CD4-positive, alpha-beta T cell (primary cell): ENCODE data around the gene FXR1. TPM values are rescaled to one million over a fixed set of nuclear protein-coding genes. Genes with fewer than 3 reads are reported as not detected.

Experiments used
- ATAC-seq: fragments of 200-7000 bp; cut with Tn5 transposase; one replicate; pipeline ENCODE4 v1.10.0; 2022; ENCODE audit warnings: mild to moderate bottlenecking; ENCODE audit not compliant: poor library complexity
- CTCF ChIA-PET: fragments of 350-600 bp; sonication (Branson Sonifier 250); formaldehyde crosslinking; loops from one replicate; lab custom pipeline; 2021; ENCODE audit warnings: antibody characterized with exemption, inconsistent platforms; lab: Charles Lee
- POLR2A ChIA-PET: fragments of 350-600 bp; sonication (Branson Sonifier 250); formaldehyde crosslinking; loops from one replicate; lab custom pipeline; 2021; ENCODE audit warnings: antibody characterized with exemption, inconsistent platforms; lab: Charles Lee
- DNase-seq, 14 experiments: peaks; one replicate each; pipeline ENCODE4 v3.0.0-alpha.2; 2013 to 2020; ENCODE audit warnings: mixed read lengths in 2 of 14
- H3K27ac ChIP-seq, 2 donors: one replicate each; pipeline versions ENCODE4 v1.5.1 to v1.7.0; 2013; ENCODE audit warnings: low read length in 2 of 2, low read depth in 1 of 2, mild to moderate bottlenecking in 1 of 2
- H3K27me3 ChIP-seq, 2 experiments: 1 replicate in 1 of 2; 2 replicates in 1 of 2; pipeline versions ENCODE4 v1.6.1 to v1.7.0; 2013; ENCODE audit warnings: low read length in 2 of 2, control low read depth in 1 of 2, mild to moderate bottlenecking in 1 of 2, moderate library complexity in 1 of 2; ENCODE audit not compliant: insufficient read depth in 2 of 2, control insufficient read depth in 1 of 2
- H3K36me3 ChIP-seq: one replicate; pipeline ENCODE4 v1.6.1; 2013; ENCODE audit warnings: low read length, control low read depth; ENCODE audit not compliant: insufficient read depth
- H3K4me1 ChIP-seq: one replicate; pipeline ENCODE4 v1.6.1; 2013; ENCODE audit warnings: low read length, control low read depth; ENCODE audit not compliant: insufficient read depth
- H3K4me3 ChIP-seq: one replicate; pipeline ENCODE4 v1.5.1; 2013; ENCODE audit warnings: mild to moderate bottlenecking, low read length, moderate library complexity
- H3K9me3 ChIP-seq, 2 experiments: 1 replicate in 1 of 2; 2 replicates in 1 of 2; pipeline versions ENCODE4 v1.6.1 to v1.7.0; 2013; ENCODE audit warnings: low read length in 2 of 2, mild to moderate bottlenecking in 2 of 2, control low read depth in 1 of 2, moderate library complexity in 1 of 2; ENCODE audit not compliant: control insufficient read depth in 1 of 2, insufficient read depth in 1 of 2
- H3K27ac Mint-ChIP-seq: one replicate; pipeline ENCODE4 v1.8.0; 2020; ENCODE audit warnings: mixed read lengths
- H3K27me3 Mint-ChIP-seq: one replicate; pipeline ENCODE4 v1.8.0; 2021; ENCODE audit warnings: mixed read lengths
- H3K36me3 Mint-ChIP-seq: one replicate; pipeline ENCODE4 v1.8.0; 2021; ENCODE audit warnings: low read depth, mixed read lengths
- H3K4me1 Mint-ChIP-seq: one replicate; pipeline ENCODE4 v1.8.0; 2021; ENCODE audit warnings: low read depth, mixed read lengths
- H3K4me3 Mint-ChIP-seq: one replicate; pipeline ENCODE4 v1.8.0; 2020; ENCODE audit warnings: mild to moderate bottlenecking, mixed read lengths
- H3K9me3 Mint-ChIP-seq: one replicate; pipeline ENCODE4 v1.8.0; 2020; ENCODE audit warnings: mixed read lengths
- intact Hi-C, 2 experiments: fragments of 100-400 bp; cut with DNase I in 1 of 2; cut with micrococcal nuclease in 1 of 2; formaldehyde crosslinking; loops; one replicate each; pipeline versions ENCODE4 v1.15.1 to v1.9.0; 2023 to 2025; cut with DNase I, micrococcal nuclease
- total RNA-seq, 174 experiments: library from RNA in 2 of 174; stranded (reverse) in 2 of 174; gene quantifications; one replicate each; pipeline ENCODE4 v1.2.3 and lab custom pipeline; 2021 to 2026
- TF ChIP-seq, protein P1 (sequence below): fragments of 200-600 bp; IDR thresholded peaks from one replicate; pipeline ENCODE4 v1.8.0; 2022; ENCODE audit warnings: antibody characterized with exemption, mild to moderate bottlenecking

The FXR1 gene
- total RNA-seq, 2 experiments from 2014 or later, result 172 to 174 TPM

DNA sequence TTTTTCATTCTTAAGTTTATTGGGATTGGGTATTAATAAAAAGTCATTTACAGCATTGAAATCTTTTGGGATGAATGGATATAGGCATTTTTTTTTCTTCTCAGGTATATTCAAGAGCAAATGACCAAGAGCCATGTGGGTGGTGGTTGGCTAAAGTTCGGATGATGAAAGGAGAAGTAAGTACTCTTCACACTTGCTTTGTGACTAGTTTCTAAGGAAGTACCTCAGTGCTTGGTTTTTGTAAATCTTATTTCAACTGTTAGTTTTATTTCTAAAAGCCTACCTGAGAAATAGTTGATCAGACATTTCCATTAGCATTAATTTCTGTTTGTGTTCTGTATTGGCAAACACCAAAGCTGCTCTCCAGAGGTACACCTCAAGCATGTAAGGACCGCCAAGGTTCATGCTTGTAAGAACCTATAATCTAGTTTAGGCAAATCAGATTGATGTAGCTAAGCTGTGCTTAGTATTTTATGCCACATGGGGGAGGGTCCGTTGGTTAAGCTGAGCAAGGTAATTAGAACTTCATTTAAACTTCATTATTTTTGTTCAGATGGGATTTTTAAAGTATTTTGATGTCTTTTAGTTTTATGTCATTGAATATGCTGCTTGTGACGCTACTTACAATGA lies 35.4 kb downstream of the FXR1 start:
- H3K9me3 Mint-ChIP-seq, result no peaks in the 10 kb centered on the region
- no peaks in the 10 kb centered on the region for H3K4me1 ChIP-seq
- intact Hi-C loops, result no loop called here
- POLR2A ChIA-PET, result no interaction called here
- no peak overlapping the region for H3K4me3 Mint-ChIP-seq
- CTCF ChIA-PET, result no interaction called here
- H3K27ac Mint-ChIP-seq, result no peak overlapping the region
- ATAC-seq (no peak), DNase-seq (no peak)
- no peak overlapping the region for H3K27ac ChIP-seq
- H3K27me3 ChIP-seq, result no peaks in the 10 kb centered on the region
- H3K27me3 Mint-ChIP-seq, result no peaks in the 10 kb centered on the region
- no peaks in the 10 kb centered on the region for H3K9me3 ChIP-seq
- TF ChIP-seq, protein P1, sequence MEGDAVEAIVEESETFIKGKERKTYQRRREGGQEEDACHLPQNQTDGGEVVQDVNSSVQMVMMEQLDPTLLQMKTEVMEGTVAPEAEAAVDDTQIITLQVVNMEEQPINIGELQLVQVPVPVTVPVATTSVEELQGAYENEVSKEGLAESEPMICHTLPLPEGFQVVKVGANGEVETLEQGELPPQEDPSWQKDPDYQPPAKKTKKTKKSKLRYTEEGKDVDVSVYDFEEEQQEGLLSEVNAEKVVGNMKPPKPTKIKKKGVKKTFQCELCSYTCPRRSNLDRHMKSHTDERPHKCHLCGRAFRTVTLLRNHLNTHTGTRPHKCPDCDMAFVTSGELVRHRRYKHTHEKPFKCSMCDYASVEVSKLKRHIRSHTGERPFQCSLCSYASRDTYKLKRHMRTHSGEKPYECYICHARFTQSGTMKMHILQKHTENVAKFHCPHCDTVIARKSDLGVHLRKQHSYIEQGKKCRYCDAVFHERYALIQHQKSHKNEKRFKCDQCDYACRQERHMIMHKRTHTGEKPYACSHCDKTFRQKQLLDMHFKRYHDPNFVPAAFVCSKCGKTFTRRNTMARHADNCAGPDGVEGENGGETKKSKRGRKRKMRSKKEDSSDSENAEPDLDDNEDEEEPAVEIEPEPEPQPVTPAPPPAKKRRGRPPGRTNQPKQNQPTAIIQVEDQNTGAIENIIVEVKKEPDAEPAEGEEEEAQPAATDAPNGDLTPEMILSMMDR, result no peak
- peaks cover 70% of the 10 kb centered on the region for H3K36me3 ChIP-seq
- peaks cover 84% of the 10 kb centered on the region for H3K36me3 Mint-ChIP-seq
- no peak overlapping the region for H3K4me3 ChIP-seq
- peaks cover 13% of the 10 kb centered on the region for H3K4me1 Mint-ChIP-seq

DNA sequence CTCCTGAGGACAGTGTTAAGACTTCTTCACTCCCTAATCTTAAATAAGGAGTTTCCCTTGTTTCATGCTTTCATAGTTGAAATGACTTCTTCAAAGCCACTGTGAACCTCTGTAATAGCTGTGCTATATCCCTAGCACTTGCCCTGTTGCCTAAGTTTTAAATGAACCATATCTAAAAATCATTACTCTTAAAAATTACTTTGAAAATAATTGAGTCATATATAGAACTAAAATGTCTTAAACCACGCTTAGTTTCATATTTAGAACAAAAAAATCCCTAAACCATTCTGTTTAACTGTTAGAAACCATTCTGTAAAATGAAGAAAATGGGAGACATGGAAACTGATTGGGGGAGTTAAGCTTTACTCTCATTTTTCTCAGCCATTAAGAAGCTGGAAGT lies 47.2 kb downstream of the FXR1 start:
- Histone ChIP-seq H3K36me3 (peaks cover 78% of the 10 kb centered on the region), H3K4me3 (no peak overlapping the region), H3K27ac (no peak overlapping the region), H3K27me3 (no peaks in the 10 kb centered on the region), H3K9me3 (no peaks in the 10 kb centered on the region), H3K4me1 (no peaks in the 10 kb centered on the region)
- ChIA-PET CTCF (no interaction called here), POLR2A (interaction anchor here (0.8 kb wide), 1 partner anchor 30 kb away, joined by 5 read pairs; the partner anchor contains the start of gene DNAJC19)
- ATAC-seq (no peak), DNase-seq (no peak)
- Mint-ChIP-seq H3K27me3 (no peaks in the 10 kb centered on the region), H3K27ac (peak overlapping the region; percentile 36), H3K9me3 (no peaks in the 10 kb centered on the region), H3K4me3 (no peak overlapping the region), H3K36me3 (peaks cover 93% of the 10 kb centered on the region), H3K4me1 (no peaks in the 10 kb centered on the region)
- TF ChIP-seq, protein P1, result no peak
- intact Hi-C loops, result loop anchor here in 1 of 2 experiments (10.0 kb wide), 1 partner anchor 1725 kb away; no protein-coding TSS in a partner anchor

DNA sequence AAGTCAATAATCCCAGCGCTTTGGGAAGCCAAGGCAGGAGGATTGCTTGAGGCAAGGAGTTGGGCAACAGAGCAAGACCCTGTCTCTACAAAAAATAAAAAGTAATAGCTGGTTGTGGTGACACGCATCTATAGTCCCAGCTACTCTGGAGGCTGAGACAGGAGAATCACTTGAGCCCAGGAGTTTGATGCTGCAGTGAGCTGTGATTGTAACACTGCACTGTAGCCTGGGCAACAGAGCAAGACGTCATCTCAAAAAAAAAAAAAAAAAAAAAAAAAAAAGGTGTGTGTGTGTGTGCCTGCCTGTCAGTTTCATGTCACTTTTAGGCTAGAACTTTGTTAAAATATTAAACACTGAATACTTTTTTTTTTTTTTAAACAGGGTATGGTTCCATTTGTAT lies 48.6 kb downstream of the FXR1 start:
- intact Hi-C loops, result loop anchor here in 1 of 2 experiments (10.0 kb wide), 1 partner anchor 1724 kb away; no protein-coding TSS in a partner anchor
- no peak overlapping the region for H3K4me3 ChIP-seq
- Mint-ChIP-seq H3K27me3 (no peaks in the 10 kb centered on the region), H3K36me3 (peaks cover 92% of the 10 kb centered on the region), H3K9me3 (no peaks in the 10 kb centered on the region), H3K4me1 (no peaks in the 10 kb centered on the region), H3K27ac (no peak overlapping the region), H3K4me3 (no peak overlapping the region)
- H3K27ac ChIP-seq, result no peak overlapping the region
- POLR2A ChIA-PET, result no interaction called here
- CTCF ChIA-PET, result no interaction called here
- DNase-seq (peak in 1 of 14 experiments; percentile 11), ATAC-seq (no peak)
- no peaks in the 10 kb centered on the region for H3K27me3 ChIP-seq
- peaks cover 80% of the 10 kb centered on the region for H3K36me3 ChIP-seq
- TF ChIP-seq, protein P1, result no peak
- no peaks in the 10 kb centered on the region for H3K9me3 ChIP-seq
- H3K4me1 ChIP-seq, result no peaks in the 10 kb centered on the region
